Esophagus squamous epithelium (tissue), 4 donors: ENCODE measurements around the gene SMARCE1.

Source experiments
- CTCF ChIP-seq, 6 experiments: fragments of 450-650 bp in 4 of 6; fragments of 200-600 bp in 2 of 6; sonication (generic) in 2 of 6; IDR thresholded peaks; one replicate each; pipeline ENCODE4 v1.5.1; 2016 to 2019; ENCODE audit warnings: antibody characterized with exemption in 6 of 6, mild to moderate bottlenecking in 4 of 6, moderate library complexity in 4 of 6
- POLR2A ChIP-seq, 4 donors: fragments of 450-650 bp; IDR thresholded peaks; one replicate each; pipeline ENCODE4 v1.6.1; 2017; ENCODE audit warnings: antibody characterized with exemption in 4 of 4, mild to moderate bottlenecking in 4 of 4, moderate library complexity in 3 of 4

DNA sequence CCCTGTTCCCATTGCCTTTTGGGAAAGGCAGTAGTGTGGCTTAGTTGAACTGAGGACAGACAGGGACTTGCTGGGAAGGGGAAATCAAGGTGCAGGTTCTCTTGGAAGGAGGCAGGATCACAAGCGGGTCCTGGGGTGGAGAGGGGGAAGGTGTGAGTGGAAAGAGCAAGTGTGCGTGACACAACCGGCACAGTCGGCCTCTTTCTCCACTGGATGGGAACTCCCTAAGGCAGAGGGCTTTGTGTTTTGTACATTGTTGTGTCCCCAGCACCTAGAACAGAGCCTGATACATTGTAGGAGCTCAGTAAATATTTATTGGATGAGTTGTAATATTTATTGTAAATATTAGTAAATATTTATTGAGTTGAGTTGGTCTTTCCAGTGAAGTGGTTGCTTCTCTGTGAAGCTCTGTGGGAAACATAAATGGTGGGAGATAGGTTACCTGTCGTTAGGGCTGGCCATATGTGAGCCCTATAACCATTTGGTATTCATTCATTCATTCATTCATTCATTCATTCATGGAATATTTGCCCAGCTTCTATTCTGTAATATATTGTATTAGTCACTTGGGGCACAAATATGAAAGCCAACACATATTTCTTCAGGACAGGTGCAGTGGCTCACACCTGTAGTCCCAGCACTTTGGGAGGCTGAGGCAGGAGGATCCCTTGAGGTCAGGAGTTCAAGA lies 34.0 kb downstream of the SMARCE1 start:
- TF ChIP-seq CTCF (IDR thresholded peaks at IDR 0.05) (no peak), POLR2A (IDR thresholded peaks at IDR 0.05) (no peak)
